Heart right ventricle (tissue), 16 donors: ENCODE measurements around the gene CRY1. TPM values are rescaled to one million over a fixed set of nuclear protein-coding genes. Genes with fewer than 3 reads are reported as not detected.

Experiments
- ATAC-seq, 8 donors: fragments of 200-7000 bp; cut with Tn5 transposase; one replicate each; pipeline ENCODE4 v1.9.1; 2020; ENCODE audit warnings: mild to moderate bottlenecking in 8 of 8, moderate library complexity in 8 of 8, moderate number of reproducible peaks in 1 of 8
- DNase-seq, 2 donors: peaks; one replicate each; pipeline ENCODE4 v3.0.0-alpha.2; 2020
- H3K27ac ChIP-seq, 10 donors: fragments of 200-600 bp; sonication (generic) in 2 of 10; one replicate each; pipeline versions ENCODE4 v1.5.0 to v1.8.0; 2020 to 2022; ENCODE audit warnings: mild to moderate bottlenecking in 3 of 10
- H3K27me3 ChIP-seq, 7 donors: fragments of 200-600 bp; one replicate each; pipeline ENCODE4 v1.8.0; 2021 to 2022; ENCODE audit warnings: mild to moderate bottlenecking in 2 of 7
- H3K36me3 ChIP-seq, 9 donors: fragments of 200-600 bp; sonication (generic) in 1 of 9; one replicate each; pipeline versions ENCODE4 v1.5.0 to v1.8.0; 2020 to 2022; ENCODE audit warnings: mild to moderate bottlenecking in 2 of 9
- H3K4me1 ChIP-seq, 9 donors: fragments of 200-600 bp; sonication (generic) in 1 of 9; one replicate each; pipeline versions ENCODE4 v1.5.0 to v1.8.0; 2020 to 2022; ENCODE audit warnings: mild to moderate bottlenecking in 4 of 9
- H3K4me3 ChIP-seq, 10 donors: fragments of 200-600 bp; sonication (generic) in 2 of 10; one replicate each; pipeline versions ENCODE4 v1.5.0 to v1.8.0; 2020 to 2022; ENCODE audit warnings: mild to moderate bottlenecking in 7 of 10, moderate library complexity in 2 of 10
- H3K9me3 ChIP-seq, 11 donors: fragments of 200-600 bp in 10 of 11; sonication (generic) in 2 of 11; one replicate each; pipeline versions ENCODE4 v1.5.0 to v1.8.0; 2013 to 2022; ENCODE audit warnings: mild to moderate bottlenecking in 2 of 11, control low read depth in 1 of 11, moderate library complexity in 1 of 11
- WGBS, 2 donors: extraction: QIAGEN DNeasy Blood & Tissue Kit; methylation state at CpG; one replicate each; pipeline ENCODE4 v1.1.7; 2013; ENCODE audit warnings: inconsistent platforms in 1 of 2; 5-methylcytosine and 5-hydroxymethylcytosine counted together
- intact Hi-C, 10 donors: fragments of 100-400 bp; cut with DNase I; formaldehyde crosslinking; loops; one replicate each; pipeline versions ENCODE4 v1.11.1 to v1.14.2; 2022
- polyA plus RNA-seq, 2 donors: library from polyadenylated mRNA; stranded (reverse); fragments of 200-250 nt; gene quantifications; one replicate each; pipeline ENCODE4 v1.2.3, GENCODE V29; 2013
- total RNA-seq, 10 donors: library from RNA; stranded (reverse); fragmentation: NEBNext Ultra II Directional in 3 of 10; extraction: Animal tissue kit (Norgen Biotek cat#: 25700) in 3 of 10; gene quantifications; one replicate each; pipeline versions ENCODE4 v1.2.1 to v1.2.4, GENCODE V29; 2021 to 2023
- TF ChIP-seq, protein P1 (sequence below), 9 donors: fragments of 200-600 bp; sonication (generic) in 2 of 9; IDR thresholded peaks; one replicate each; pipeline versions ENCODE4 v1.5.0 to v1.8.0; 2021 to 2022; ENCODE audit warnings: antibody characterized with exemption in 9 of 9, mild to moderate bottlenecking in 5 of 9, moderate library complexity in 1 of 9
- donor health status: Arrhythmogenic right ventricular cardiomyopathy.
- donor health status: ischemic (EF 13 %, LVEDD 7.1; RV severe dilation, severe dysfunction).
- donor health status: healthy with polysubstance abuse.
- donor health status: DM: no; HTN: yes; CAD: no.
- donor health status: DM: no; HTN: no; CAD: no.
- donor health status: ischemic (EF 25% LVEDD 6.9; RV normal size, moderate dysfunction).
- donor health status: ischemic (EF 25% LVEDD 5.7; RV mildly dilated, moderate dysfunction).
- donor health status: healthy.
- donor health status: DM: yes; HTN: yes; CAD: no.
- donor health status: Ischemic cardiomyopathy.
- donor health status: ischemic (EF 35%, LVEDD 5.7; RV mildly dilated, moderate dysfunction).
- donor health status: nonischemic (EF 11% LVEDD 7.7; RV severe dilation, severe dysfunction).
- donor health status: DM: yes; HTN: yes; CAD: no.
- donor health status: PGD.
- donor health status: ischemic (EF 29% LVEDD 5.4; RV normal size, mild dysfunction).
- donor health status: nonischemic (EF 23%, LVEDD 6.1; RV moderate dilation, normal function).

Gene CRY1
- total and polyA plus RNA-seq, 12 donors: 5.1 to 18.7 (median 10.6) TPM

DNA sequence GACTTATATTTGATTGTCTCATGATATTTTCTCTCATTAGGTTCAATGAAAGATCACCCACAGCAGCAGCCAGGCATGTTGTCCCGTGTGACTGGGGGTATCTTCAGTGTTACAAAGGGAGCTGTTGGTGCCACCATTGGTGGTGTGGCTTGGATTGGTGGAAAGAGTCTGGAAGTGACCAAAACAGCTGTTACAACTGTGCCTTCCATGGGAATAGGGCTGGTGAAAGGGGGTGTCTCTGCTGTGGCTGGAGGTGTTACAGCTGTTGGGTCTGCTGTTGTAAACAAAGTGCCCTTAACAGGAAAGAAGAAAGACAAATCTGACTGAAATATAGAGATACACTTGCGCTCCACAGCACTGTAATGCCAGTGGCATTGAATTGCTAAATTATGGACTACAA lies 122.3 kb downstream of the CRY1 start:
- TF ChIP-seq, protein P1, sequence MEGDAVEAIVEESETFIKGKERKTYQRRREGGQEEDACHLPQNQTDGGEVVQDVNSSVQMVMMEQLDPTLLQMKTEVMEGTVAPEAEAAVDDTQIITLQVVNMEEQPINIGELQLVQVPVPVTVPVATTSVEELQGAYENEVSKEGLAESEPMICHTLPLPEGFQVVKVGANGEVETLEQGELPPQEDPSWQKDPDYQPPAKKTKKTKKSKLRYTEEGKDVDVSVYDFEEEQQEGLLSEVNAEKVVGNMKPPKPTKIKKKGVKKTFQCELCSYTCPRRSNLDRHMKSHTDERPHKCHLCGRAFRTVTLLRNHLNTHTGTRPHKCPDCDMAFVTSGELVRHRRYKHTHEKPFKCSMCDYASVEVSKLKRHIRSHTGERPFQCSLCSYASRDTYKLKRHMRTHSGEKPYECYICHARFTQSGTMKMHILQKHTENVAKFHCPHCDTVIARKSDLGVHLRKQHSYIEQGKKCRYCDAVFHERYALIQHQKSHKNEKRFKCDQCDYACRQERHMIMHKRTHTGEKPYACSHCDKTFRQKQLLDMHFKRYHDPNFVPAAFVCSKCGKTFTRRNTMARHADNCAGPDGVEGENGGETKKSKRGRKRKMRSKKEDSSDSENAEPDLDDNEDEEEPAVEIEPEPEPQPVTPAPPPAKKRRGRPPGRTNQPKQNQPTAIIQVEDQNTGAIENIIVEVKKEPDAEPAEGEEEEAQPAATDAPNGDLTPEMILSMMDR (IDR thresholded peaks at IDR 0.05): no peak
- Histone ChIP-seq H3K4me3 (no peak overlapping the region), H3K9me3 (no peaks in the 10 kb centered on the region), H3K36me3 (peaks cover 0 to 82% (median 17%) of the 10 kb centered on the region in 9 donors), H3K27me3 (no peaks in the 10 kb centered on the region), H3K4me1 (peaks cover 5 to 41% (median 24%) of the 10 kb centered on the region in 9 donors), H3K27ac (no peak overlapping the region)
- intact Hi-C loops: no loop called here
- WGBS, 2 donors: 93 to 96% methylated on average over 2 of the region's 2 CpGs
- ATAC-seq (no peak), DNase-seq (no peak)

DNA sequence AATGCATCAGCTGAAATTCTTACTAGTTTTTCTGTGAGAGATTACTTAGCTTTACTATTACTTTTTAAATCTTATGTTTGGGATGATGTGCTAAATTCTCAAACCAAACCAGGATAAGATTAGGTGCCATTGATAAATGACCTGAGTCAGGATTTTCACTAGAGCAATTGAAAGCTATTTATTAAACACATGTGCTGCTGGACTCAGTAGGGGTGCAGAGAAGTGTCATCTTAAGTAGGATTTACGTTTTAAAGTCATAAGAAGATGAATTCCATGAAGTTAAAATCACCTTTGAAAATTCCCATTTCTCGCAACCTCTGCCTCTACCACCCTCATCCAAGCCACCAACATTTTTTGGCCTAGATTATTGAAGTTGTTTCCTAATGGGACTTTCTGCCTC lies 128.8 kb downstream of the CRY1 start:
- H3K27me3 ChIP-seq: no peaks in the 10 kb centered on the region
- DNase-seq (no peak), ATAC-seq (no peak)
- H3K9me3 ChIP-seq: no peaks in the 10 kb centered on the region
- H3K36me3 ChIP-seq: peaks cover 0 to 76% (median 11%) of the 10 kb centered on the region in 9 donors
- H3K27ac ChIP-seq: no peak overlapping the region
- H3K4me3 ChIP-seq: no peak overlapping the region
- H3K4me1 ChIP-seq: peaks cover 0 to 50% (median 15%) of the 10 kb centered on the region in 9 donors
- 85 to 89% methylated on average over 2 of the region's 2 CpGs for WGBS, 2 donors
- intact Hi-C loops: no loop called here
- TF ChIP-seq, protein P1 (IDR thresholded peaks at IDR 0.05): no peak

DNA sequence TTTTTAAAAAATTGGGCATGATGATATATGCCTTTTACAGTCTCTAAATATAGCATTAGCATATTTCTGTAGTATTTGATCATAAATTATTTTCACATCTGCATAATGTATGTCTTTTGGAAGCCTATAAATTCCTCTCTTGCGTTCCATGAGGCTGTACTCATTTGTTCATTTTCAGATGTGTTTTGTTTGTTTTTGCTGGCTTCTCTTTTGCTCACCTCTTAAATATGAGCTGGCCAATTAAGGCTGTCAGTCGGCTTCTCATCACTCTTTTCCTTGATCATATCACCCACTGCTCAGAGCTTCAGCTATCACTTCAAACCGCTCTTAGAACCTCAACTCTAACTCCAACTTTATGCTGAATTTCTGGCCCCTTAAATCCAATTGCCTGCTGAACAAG lies 131.1 kb downstream of the CRY1 start:
- H3K27me3 ChIP-seq: no peaks in the 10 kb centered on the region
- no peak overlapping the region for H3K27ac ChIP-seq
- intact Hi-C loops: no loop called here
- no peaks in the 10 kb centered on the region for H3K9me3 ChIP-seq
- H3K36me3 ChIP-seq: peaks cover 0 to 57% (median 2%) of the 10 kb centered on the region in 9 donors
- TF ChIP-seq, protein P1 (IDR thresholded peaks at IDR 0.05): no peak
- WGBS, 2 donors: 50 to 63% methylated on average over 3 of the region's 3 CpGs
- peaks cover 4 to 72% (median 31%) of the 10 kb centered on the region in 9 donors for H3K4me1 ChIP-seq
- ATAC-seq (no peak), DNase-seq (no peak)
- no peak overlapping the region for H3K4me3 ChIP-seq

DNA sequence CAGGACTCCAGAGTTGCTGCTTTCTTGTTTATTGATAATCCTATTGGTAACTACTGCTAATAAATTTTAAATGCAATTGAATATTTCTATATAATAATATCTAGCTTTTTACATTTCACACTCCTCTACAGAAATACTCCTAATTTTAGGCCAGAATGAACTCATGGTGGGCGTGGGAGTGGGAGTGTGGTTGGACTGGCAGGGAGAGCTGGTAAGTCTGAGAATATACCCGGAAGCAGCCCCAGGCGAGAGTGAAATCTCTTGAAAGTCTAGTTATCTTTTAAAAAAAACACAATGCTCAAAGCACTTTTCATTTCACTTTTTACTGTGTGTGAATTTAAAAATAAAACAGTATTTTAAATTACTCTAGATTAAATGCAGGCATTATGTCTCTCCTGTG lies 132.9 kb downstream of the CRY1 start:
- H3K27ac ChIP-seq: no peak overlapping the region
- H3K36me3 ChIP-seq: peaks cover 0 to 45% (median 0%) of the 10 kb centered on the region in 9 donors
- H3K9me3 ChIP-seq: no peaks in the 10 kb centered on the region
- H3K27me3 ChIP-seq: no peaks in the 10 kb centered on the region
- ATAC-seq: no peak
- H3K4me1 ChIP-seq: peaks cover 4 to 73% (median 32%) of the 10 kb centered on the region in 9 donors
- WGBS, 2 donors: 84 to 96% methylated on average over 3 of the region's 3 CpGs
- DNase-seq: no peak
- TF ChIP-seq, protein P1 (IDR thresholded peaks at IDR 0.05): no peak
- no peak overlapping the region for H3K4me3 ChIP-seq
- intact Hi-C loops: no loop called here
